HTERT RPE-1 (cell line): ENCODE measurements around the gene CXorf49B.
"Not testable (repeated sequence)": the region's sequence is repeated elsewhere in the genome, so short reads cannot be mapped to it uniquely, and the experiment has no call there.

Experiments
- in situ Hi-C: fragments of 300-500 bp; cut with MboI; formaldehyde crosslinking; loops from 4 replicates; pipeline ENCODE4 v1.14.3; 2020; ENCODE audit warnings: low sequenced_read_pairs

Gene CXorf49B

GRCh38 chrX:71763049-71763448 is at the start of gene CXorf49B:
Gene CXorf49B, plus strand, starts transcription at chrX:71763349. Its CDS starts 75 bp downstream, at chrX:71763424.
- in situ Hi-C loops, result not testable (repeated sequence)

GRCh38 chrX:71714064-71714463 is 49.1 kb upstream of the CXorf49B start:
- in situ Hi-C loops, result not testable (repeated sequence)

GRCh38 chrX:71715551-71715950 is 47.6 kb upstream of the CXorf49B start:
- in situ Hi-C loops, result not testable (repeated sequence)

GRCh38 chrX:71716323-71716722 is 46.8 kb upstream of the CXorf49B start:
- in situ Hi-C loops, result not testable (repeated sequence)

GRCh38 chrX:71718185-71718584 is 45.0 kb upstream of the CXorf49B start, which contains the start of gene CXorf49:
Gene CXorf49, minus strand, starts transcription at chrX:71718285. Its CDS starts 134 bp downstream, at chrX:71718151.
- in situ Hi-C loops, result not testable (repeated sequence)

- in situ Hi-C loops, result not testable (repeated sequence)
Measured at GRCh38 chrX:71719195-71719594, 44.0 kb upstream of the CXorf49B start.

- in situ Hi-C loops, result not testable (repeated sequence)
Measured at GRCh38 chrX:71720289-71720886, 42.8 kb upstream of the CXorf49B start.

- in situ Hi-C loops, result not testable (repeated sequence)
Measured at GRCh38 chrX:71760688-71761281, 2.4 kb upstream of the CXorf49B start.

- in situ Hi-C loops, result not testable (repeated sequence)
Measured at GRCh38 chrX:71764832-71765231, 1.7 kb downstream of the CXorf49B start.

- in situ Hi-C loops, result not testable (repeated sequence)
Measured at GRCh38 chrX:71765613-71766012, 2.5 kb downstream of the CXorf49B start.

- in situ Hi-C loops, result not testable (repeated sequence)
Measured at GRCh38 chrX:71767134-71767533, 4.0 kb downstream of the CXorf49B start.

- in situ Hi-C loops, result not testable (repeated sequence)
Measured at GRCh38 chrX:71778322-71778721, 15.2 kb downstream of the CXorf49B start.

- in situ Hi-C loops, result not testable (repeated sequence)
Measured at GRCh38 chrX:71782225-71782949, 19.2 kb downstream of the CXorf49B start.

- in situ Hi-C loops, result not testable (repeated sequence)
Measured at GRCh38 chrX:71782950-71783299, 19.8 kb downstream of the CXorf49B start.

GRCh38 chrX:71783569-71784347 is 20.6 kb downstream of the CXorf49B start:
- in situ Hi-C loops, result not testable (repeated sequence)

GRCh38 chrX:71784348-71784983 is 21.3 kb downstream of the CXorf49B start:
- in situ Hi-C loops, result not testable (repeated sequence)

GRCh38 chrX:71806450-71806849 is 43.3 kb downstream of the CXorf49B start:
- in situ Hi-C loops, result not testable (repeated sequence)

GRCh38 chrX:71809886-71810285 is 46.7 kb downstream of the CXorf49B start:
- in situ Hi-C loops, result no loop called here

GRCh38 chrX:71814123-71814912 is 51.2 kb downstream of the CXorf49B start:
- in situ Hi-C loops, result no loop called here
